Activated T-helper 17 cell treated with anti-CD3 and anti-CD28 coated beads, Interleukin-2, amount 50 U/mL, for 72 hours (primary cell): ENCODE results near the gene CR2. TPM values are rescaled to one million over a fixed set of nuclear protein-coding genes. Genes with fewer than 3 reads are reported as not detected.
"Not testable (repeated sequence)": the region's sequence is repeated elsewhere in the genome, so short reads cannot be mapped to it uniquely, and the experiment has no call there.

Experiments
- ATAC-seq: fragments of 150-1000 bp; cut with Tn5 transposase; replicated peaks from 2 replicates; pipeline ENCODE4 v1.10.0; 2021; ENCODE audit warnings: mild to moderate bottlenecking, moderate library complexity
- H3K27ac Mint-ChIP-seq: one replicate; pipeline ENCODE4 v1.8.0; 2022; ENCODE audit warnings: mixed read lengths
- H3K27me3 Mint-ChIP-seq: one replicate; pipeline ENCODE4 v1.8.0; 2022; ENCODE audit warnings: mixed read lengths
- H3K36me3 Mint-ChIP-seq: one replicate; pipeline ENCODE4 v1.8.0; 2022; ENCODE audit warnings: low read depth, mild to moderate bottlenecking, mixed read lengths
- H3K4me1 Mint-ChIP-seq: one replicate; pipeline ENCODE4 v1.8.0; 2022; ENCODE audit warnings: mixed read lengths
- H3K4me3 Mint-ChIP-seq: one replicate; pipeline ENCODE4 v1.8.0; 2022; ENCODE audit warnings: mild to moderate bottlenecking, mixed read lengths
- H3K9me3 Mint-ChIP-seq: one replicate; pipeline ENCODE4 v1.8.0; 2022; ENCODE audit warnings: mixed read lengths
- total RNA-seq, 2 donors: library from RNA; stranded (reverse); gene quantifications; one replicate each; pipeline ENCODE4 v1.2.3, GENCODE V29; 2022

Gene CR2
- total RNA-seq, 2 donors from 2014 or later, result 0.42 TPM; not detected in 1

DNA sequence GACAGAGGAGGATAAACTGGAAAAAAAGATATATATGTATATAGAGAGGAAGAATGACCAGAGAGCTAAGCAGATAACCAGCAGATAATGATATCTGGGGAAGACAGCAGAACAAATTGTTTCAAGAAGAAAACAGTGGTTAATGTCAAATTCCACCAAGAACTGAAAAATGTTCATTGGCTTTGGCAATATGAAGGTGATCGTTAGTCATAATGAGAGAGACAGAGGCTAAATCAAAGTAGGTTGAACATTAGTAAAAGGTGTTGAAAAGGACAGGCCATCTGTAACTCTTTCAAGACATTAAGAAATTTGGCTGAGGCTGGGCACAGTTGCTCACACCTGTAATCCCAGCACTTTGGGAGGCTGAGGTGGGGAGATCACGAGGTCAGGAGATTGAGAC lies 25.3 kb upstream of the CR2 start:
- Mint-ChIP-seq H3K27ac (no peak overlapping the region), H3K27me3 (peaks cover 18% of the 10 kb centered on the region), H3K36me3 (no peaks in the 10 kb centered on the region), H3K9me3 (no peaks in the 10 kb centered on the region), H3K4me1 (no peaks in the 10 kb centered on the region), H3K4me3 (no peak overlapping the region)
- no peak for ATAC-seq

DNA sequence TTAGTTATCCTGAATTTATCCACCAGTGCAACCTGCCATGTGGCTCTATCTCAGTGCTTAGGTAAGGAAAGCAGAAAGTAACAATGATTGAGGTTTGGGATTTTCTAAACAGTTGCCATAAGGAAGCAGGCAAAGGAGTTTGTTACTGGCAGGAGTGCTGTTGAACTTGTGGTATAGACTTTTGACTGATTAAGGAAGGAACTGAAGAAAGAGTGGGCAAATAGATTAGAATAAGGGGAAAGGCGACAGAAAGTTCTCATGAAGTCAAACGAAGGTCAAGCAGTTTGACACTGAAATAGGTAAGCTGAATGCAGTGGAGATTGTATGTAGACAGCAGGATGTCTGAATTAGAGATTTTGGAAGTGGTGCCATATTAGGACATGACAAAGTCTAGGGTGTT lies 24.2 kb upstream of the CR2 start:
- Mint-ChIP-seq H3K27me3 (peaks cover 19% of the 10 kb centered on the region), H3K4me3 (no peak overlapping the region), H3K36me3 (no peaks in the 10 kb centered on the region), H3K9me3 (no peaks in the 10 kb centered on the region), H3K27ac (no peak overlapping the region), H3K4me1 (no peaks in the 10 kb centered on the region)
- no peak for ATAC-seq

DNA sequence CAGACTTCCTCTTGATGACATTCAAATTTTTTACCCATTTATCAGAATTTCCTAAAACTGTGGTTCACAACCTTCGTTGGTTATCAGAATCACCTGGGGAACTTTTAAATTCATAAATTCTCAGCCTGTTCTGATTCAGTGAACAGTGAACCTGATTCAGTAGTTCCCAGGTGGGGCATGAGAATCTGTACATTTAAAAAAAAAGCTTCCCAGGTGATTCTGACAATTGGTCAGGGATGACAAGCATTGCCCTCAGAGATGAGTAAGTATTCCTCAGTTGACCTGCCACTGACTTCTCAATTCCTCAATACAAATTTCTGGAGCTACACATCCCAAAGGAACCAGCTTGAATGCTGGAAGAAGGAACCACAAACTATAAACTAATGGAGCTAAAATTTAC lies 23.5 kb upstream of the CR2 start:
- no peaks in the 10 kb centered on the region for H3K36me3 Mint-ChIP-seq
- H3K4me1 Mint-ChIP-seq, result no peaks in the 10 kb centered on the region
- H3K27me3 Mint-ChIP-seq, result peaks cover 16% of the 10 kb centered on the region
- H3K9me3 Mint-ChIP-seq, result no peaks in the 10 kb centered on the region
- ATAC-seq, result no peak
- no peak overlapping the region for H3K4me3 Mint-ChIP-seq
- H3K27ac Mint-ChIP-seq, result no peak overlapping the region

DNA sequence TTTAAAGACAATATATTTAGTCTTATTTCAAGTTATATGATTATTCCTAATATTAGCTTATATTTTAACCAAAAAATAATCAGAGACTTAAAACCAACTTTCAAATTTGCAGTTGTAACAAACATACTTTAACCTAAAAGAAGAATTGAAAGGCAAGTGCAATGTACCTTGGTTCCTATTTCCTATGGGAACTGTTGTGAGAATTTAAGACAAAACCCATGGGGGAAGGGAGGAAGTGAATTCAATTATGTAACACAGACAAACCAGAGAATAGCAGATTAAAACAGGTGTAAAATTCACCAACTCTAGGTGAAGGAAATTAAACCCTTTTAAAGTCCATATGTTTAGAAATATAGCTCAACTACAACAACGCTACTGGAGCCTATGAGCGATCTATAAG lies 22.6 kb upstream of the CR2 start:
- H3K36me3 Mint-ChIP-seq, result no peaks in the 10 kb centered on the region
- H3K4me3 Mint-ChIP-seq, result no peak overlapping the region
- H3K4me1 Mint-ChIP-seq, result no peaks in the 10 kb centered on the region
- H3K27me3 Mint-ChIP-seq, result peaks cover 16% of the 10 kb centered on the region
- no peaks in the 10 kb centered on the region for H3K9me3 Mint-ChIP-seq
- no peak overlapping the region for H3K27ac Mint-ChIP-seq
- ATAC-seq, result no peak

DNA sequence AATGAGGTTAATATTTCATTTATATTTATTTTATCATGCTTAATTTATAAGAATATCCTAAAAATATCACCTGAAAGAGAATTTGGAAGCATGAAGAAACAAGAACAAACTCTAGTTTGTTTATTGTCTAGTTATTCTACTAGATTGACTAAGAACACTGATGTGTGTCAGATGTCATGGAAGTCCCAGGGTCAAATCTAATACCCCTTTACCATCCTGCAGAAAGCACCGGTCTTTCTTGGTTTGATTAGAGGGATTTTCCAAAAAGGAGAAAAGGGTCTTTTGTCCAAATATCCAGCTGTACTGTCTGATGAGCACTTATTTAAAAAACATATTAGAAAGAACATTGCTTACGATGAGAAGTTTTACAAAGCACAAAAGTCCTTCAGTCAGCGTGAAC lies 20.7 kb upstream of the CR2 start:
- no peak overlapping the region for H3K27ac Mint-ChIP-seq
- no peak for ATAC-seq
- no peaks in the 10 kb centered on the region for H3K4me1 Mint-ChIP-seq
- H3K9me3 Mint-ChIP-seq, result no peaks in the 10 kb centered on the region
- H3K36me3 Mint-ChIP-seq, result no peaks in the 10 kb centered on the region
- no peak overlapping the region for H3K4me3 Mint-ChIP-seq
- peaks cover 12% of the 10 kb centered on the region for H3K27me3 Mint-ChIP-seq

DNA sequence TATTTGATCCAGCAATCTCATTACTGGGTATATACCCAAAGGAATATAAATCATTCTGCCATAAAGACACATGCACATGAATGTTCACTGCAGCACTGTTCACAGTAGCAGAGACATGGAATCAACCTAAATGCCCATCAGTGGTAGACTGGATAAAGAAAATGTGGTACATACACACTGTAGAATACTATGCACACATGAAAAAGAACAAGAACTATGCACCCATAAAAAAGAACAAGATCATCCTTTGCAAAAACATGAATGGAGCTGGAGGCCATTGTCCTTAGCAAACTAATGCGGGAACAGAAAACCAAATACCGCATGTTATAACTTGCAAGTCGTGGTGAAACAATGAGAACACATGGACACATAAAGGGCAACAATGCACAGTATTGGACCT lies 17.4 kb upstream of the CR2 start:
- ATAC-seq, H3K27me3 Mint-ChIP-seq, H3K4me1 Mint-ChIP-seq, H3K27ac Mint-ChIP-seq, H3K36me3 Mint-ChIP-seq, H3K4me3 Mint-ChIP-seq, H3K9me3 Mint-ChIP-seq: not testable (repeated sequence)

DNA sequence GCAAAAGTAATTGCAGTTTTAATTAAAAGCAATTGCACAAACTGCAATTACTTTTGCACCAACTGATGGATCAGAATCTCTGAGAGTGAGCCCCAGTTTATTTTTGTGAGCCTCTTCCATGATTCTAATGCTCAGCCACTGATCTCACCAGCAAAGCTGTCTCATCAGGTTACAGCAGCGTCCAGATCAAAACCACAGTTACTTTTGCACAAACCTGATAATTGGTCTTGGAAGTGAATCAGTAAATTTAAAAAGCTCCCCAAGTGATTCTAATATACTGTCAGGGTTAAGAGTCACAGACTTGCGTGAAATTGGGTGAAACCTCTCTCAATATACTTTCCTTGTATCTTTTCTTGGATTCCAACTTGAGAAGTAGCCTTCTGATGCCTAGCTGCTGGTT lies 13.5 kb upstream of the CR2 start:
- H3K9me3 Mint-ChIP-seq, result no peaks in the 10 kb centered on the region
- no peak overlapping the region for H3K27ac Mint-ChIP-seq
- H3K4me3 Mint-ChIP-seq, result no peak overlapping the region
- ATAC-seq, result no peak
- no peaks in the 10 kb centered on the region for H3K27me3 Mint-ChIP-seq
- no peaks in the 10 kb centered on the region for H3K36me3 Mint-ChIP-seq
- no peaks in the 10 kb centered on the region for H3K4me1 Mint-ChIP-seq

DNA sequence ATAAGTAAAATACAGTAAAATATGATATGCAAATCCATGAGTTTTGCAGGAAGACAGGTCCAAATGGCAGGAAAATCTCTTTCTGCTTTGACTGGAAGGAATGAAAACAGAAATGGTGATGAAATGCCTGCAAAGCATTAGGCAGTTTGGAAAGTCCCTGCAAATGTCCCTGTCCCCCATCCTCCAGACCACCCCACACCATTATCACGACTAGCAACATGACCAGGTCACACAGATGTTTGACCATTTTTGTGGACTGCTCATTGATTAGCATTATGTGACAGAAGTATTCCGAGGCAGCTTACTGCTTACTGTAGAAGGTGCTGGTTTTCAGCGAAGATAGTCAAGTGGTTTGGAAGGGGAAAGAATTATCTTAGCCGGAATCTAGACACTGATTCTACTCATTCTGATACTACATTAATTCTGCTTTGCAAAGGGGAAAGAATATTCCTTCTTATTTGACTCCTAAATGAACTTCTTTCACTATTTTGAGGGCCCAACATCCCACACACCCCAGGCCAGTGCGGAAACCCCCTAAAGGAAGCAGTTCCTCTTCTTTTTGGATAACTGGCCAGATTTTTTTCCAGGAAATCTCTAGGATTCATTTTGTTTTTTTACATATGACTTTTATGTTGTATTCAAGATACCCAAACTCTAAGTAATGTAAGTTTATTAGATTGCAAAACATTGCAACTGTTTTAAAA lies 9.5 kb upstream of the CR2 start:
- H3K4me1 Mint-ChIP-seq, result no peaks in the 10 kb centered on the region
- no peak for ATAC-seq
- no peaks in the 10 kb centered on the region for H3K9me3 Mint-ChIP-seq
- no peak overlapping the region for H3K4me3 Mint-ChIP-seq
- no peaks in the 10 kb centered on the region for H3K36me3 Mint-ChIP-seq
- no peak overlapping the region for H3K27ac Mint-ChIP-seq
- H3K27me3 Mint-ChIP-seq, result peaks cover under 1% of the 10 kb centered on the region

DNA sequence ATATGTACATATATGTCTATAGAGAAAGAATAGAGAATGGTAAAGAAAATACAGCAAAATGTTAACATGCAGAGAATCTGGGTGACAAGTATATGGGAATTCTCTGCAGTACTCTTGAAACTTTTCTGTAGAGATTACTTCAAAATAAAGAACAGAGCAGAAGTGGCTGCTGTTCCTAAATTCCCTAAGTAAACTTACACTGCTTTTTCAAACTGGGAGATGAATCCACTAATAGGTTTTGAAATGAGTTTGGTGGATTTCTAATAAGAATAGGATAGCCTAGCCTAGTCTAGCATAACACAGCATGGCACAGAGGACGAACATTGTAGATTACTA lies 450 bp upstream of the CR2 start:
- peak overlapping the region; percentile 62 for H3K4me3 Mint-ChIP-seq
- peaks cover 15% of the 10 kb centered on the region for H3K27me3 Mint-ChIP-seq
- H3K27ac Mint-ChIP-seq, result no peak overlapping the region
- peaks cover 6% of the 10 kb centered on the region for H3K4me1 Mint-ChIP-seq
- H3K9me3 Mint-ChIP-seq, result no peaks in the 10 kb centered on the region
- ATAC-seq, result no peak
- H3K36me3 Mint-ChIP-seq, result no peaks in the 10 kb centered on the region

DNA sequence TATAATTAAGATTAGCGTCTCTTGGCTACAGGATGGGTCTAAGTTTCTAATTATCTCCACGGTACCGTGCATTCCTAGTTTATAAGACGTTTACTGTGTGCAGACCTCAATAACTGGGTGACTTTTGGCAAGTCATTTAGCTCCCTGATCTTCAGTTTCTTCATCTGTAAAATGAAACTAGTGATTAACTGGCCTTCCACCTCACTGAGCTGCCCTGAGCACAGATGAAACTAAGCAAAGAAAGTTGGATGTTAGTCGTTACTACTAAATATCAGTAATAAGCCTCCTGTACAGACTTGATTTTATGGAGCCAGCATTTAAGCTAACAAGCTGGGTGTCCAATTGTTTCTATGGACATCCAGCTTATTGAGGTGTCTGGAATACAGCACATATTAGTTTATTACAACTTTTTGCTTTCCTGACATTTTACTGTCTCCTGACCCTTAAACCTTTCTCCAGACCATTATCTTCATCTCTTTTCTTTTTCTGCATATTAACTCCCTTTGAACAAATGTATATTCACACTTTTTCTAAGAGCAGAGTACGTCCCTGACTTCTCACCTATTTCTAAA lies 1.1 kb downstream of the CR2 start:
- H3K27ac Mint-ChIP-seq, result no peak overlapping the region
- H3K36me3 Mint-ChIP-seq, result no peaks in the 10 kb centered on the region
- peaks cover 6% of the 10 kb centered on the region for H3K4me1 Mint-ChIP-seq
- ATAC-seq, result peak; percentile 58
- no peaks in the 10 kb centered on the region for H3K9me3 Mint-ChIP-seq
- peak overlapping the region; percentile 62 for H3K4me3 Mint-ChIP-seq
- peaks cover 8% of the 10 kb centered on the region for H3K27me3 Mint-ChIP-seq

DNA sequence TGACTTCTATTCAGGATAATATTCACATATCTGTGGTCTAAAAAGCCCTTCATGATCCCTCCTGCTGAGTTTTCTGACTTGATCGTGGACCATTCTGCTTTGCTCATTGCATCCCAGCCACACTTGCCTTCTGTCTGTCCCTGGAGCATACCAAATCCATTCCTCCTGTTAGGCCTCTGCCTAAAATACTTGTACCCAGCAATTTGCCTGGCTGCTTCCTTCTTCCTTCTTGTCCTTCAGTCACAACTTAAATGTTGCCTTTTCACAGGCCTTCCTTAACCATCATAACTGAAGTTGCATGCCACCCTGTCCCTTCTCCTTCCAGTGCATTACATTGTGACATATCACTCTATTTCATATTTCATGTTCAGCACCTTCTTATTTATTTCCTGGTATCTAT lies 4.3 kb downstream of the CR2 start:
- no peak for ATAC-seq
- H3K4me1 Mint-ChIP-seq, result peaks cover 12% of the 10 kb centered on the region
- H3K9me3 Mint-ChIP-seq, result no peaks in the 10 kb centered on the region
- no peaks in the 10 kb centered on the region for H3K27me3 Mint-ChIP-seq
- no peak overlapping the region for H3K27ac Mint-ChIP-seq
- no peaks in the 10 kb centered on the region for H3K36me3 Mint-ChIP-seq
- H3K4me3 Mint-ChIP-seq, result no peak overlapping the region

DNA sequence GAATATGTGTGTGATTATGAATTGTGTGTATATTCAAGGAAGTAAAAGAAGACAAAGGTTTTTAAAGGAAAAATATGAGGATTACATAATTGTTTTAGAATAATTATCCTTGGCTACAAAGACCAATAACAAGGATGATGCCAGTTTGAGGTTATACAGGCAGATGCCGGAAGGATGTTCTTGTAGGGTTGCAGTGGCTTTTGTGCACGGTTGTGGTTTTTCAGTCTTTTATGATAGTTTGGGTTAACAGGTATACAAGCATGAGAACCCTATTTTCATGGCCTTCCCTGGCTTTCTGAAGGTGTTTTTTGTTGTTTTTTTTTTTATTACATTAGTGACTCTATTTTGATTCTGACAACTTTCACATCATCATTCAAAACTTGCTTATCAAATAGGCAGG lies 4.9 kb downstream of the CR2 start:
- Mint-ChIP-seq H3K27me3 (no peaks in the 10 kb centered on the region), H3K4me1 (peaks cover 18% of the 10 kb centered on the region), H3K27ac (no peak overlapping the region), H3K36me3 (no peaks in the 10 kb centered on the region), H3K9me3 (no peaks in the 10 kb centered on the region), H3K4me3 (no peak overlapping the region)
- no peak for ATAC-seq

DNA sequence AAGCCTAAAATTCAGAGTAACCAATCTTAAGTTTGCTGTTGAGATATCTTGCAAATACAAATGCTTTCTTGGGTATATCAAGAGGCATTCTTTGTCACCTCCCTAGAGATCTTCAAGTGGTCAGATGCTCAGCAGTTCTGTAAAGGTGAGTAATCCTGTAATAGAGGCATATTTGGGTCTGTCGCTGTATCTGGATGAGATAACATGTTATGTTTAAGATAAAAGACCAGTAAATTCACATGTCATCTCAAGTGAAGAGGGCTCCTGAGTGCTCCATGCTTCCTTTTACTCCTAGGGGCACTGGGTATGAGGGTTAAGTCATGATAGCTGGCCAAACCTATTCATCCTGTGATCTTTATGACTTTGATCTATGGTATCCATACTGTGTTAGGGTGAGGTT lies 7.5 kb downstream of the CR2 start:
- H3K27ac Mint-ChIP-seq, result no peak overlapping the region
- H3K4me1 Mint-ChIP-seq, result peaks cover 11% of the 10 kb centered on the region
- no peak overlapping the region for H3K4me3 Mint-ChIP-seq
- peaks cover under 1% of the 10 kb centered on the region for H3K27me3 Mint-ChIP-seq
- peak; percentile 11 for ATAC-seq
- H3K9me3 Mint-ChIP-seq, result no peaks in the 10 kb centered on the region
- no peaks in the 10 kb centered on the region for H3K36me3 Mint-ChIP-seq

DNA sequence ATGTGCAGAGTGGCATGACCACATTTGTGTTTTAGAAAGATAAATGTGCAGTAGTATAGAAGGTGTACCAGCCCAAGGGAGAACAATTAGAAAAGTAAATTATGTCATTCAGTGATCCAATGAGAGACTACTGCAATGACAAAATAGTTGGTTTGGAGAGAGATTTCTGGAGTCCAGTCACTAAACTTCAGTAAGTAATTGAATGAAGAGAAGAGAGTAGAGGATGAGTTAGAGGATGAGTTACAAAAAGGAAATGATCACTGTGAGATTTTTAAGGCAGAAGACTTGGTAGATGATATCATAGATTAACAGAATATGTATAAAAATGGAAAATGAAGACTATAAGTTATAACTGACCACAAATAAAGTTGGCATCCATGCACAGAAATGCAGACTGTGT lies 8.4 kb downstream of the CR2 start:
- H3K27ac Mint-ChIP-seq, result no peak overlapping the region
- H3K4me1 Mint-ChIP-seq, result peaks cover 11% of the 10 kb centered on the region
- peak; percentile 59 for ATAC-seq
- H3K4me3 Mint-ChIP-seq, result no peak overlapping the region
- H3K36me3 Mint-ChIP-seq, result no peaks in the 10 kb centered on the region
- H3K27me3 Mint-ChIP-seq, result peaks cover 5% of the 10 kb centered on the region
- no peaks in the 10 kb centered on the region for H3K9me3 Mint-ChIP-seq

DNA sequence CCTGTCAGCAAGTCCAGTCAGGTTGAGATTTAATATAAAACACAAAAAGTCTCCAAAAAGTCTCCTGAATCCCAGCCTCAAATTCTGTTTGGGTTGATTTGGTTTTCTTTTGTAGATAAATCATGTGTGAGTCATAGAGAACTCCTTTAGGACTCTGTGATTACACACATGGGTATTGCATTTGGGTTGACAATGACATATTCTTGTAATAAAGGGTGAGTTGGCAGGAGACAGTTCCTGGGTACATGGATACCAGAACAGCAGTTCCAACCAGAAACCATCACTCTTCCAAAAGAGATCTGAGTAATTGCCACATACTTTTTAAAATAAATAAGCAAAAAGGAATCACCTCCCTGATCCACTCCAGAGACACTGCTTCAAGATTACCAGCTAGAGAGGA lies 8.9 kb downstream of the CR2 start:
- peak; percentile 90 for ATAC-seq
- Mint-ChIP-seq H3K4me1 (peaks cover 11% of the 10 kb centered on the region), H3K4me3 (no peak overlapping the region), H3K27ac (no peak overlapping the region), H3K27me3 (peaks cover 7% of the 10 kb centered on the region), H3K36me3 (no peaks in the 10 kb centered on the region), H3K9me3 (no peaks in the 10 kb centered on the region)

DNA sequence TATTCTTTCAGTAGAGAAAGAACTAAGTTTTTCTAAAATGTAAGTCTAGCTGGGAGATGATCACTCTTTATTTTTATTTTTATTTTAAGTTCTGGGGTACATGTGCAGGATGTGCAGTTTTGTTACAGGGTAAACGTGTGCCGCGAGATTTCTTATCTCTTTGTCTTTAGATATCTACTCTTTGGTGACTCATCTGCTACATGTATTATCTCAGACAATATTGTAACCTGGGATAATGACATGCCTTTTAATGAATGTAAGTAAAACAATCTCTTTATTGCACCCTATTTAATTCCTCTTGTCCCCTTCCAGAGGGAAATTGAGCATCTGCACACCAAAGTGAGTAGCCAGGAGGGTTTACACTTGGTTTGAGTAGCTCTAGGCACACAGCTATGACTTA lies 9.4 kb downstream of the CR2 start:
- Mint-ChIP-seq H3K9me3 (no peaks in the 10 kb centered on the region), H3K36me3 (no peaks in the 10 kb centered on the region), H3K27ac (no peak overlapping the region), H3K27me3 (peaks cover 9% of the 10 kb centered on the region), H3K4me1 (peaks cover 11% of the 10 kb centered on the region), H3K4me3 (no peak overlapping the region)
- ATAC-seq, result no peak
